HT1080 (cell line): ENCODE data around the gene BCAP29. TPM values are rescaled to one million over a fixed set of nuclear protein-coding genes. Genes with fewer than 3 reads are reported as not detected.

Experiments used
- DNase-seq: peaks from one replicate; pipeline ENCODE4 v3.0.0-alpha.2; 2015; ENCODE audit warnings: low read depth
- total RNA-seq: library from RNA; depleted of rRNA; stranded (reverse); fragments of >200 nt; shearing (Covaris generic); gene quantifications from 2 replicates; pipeline ENCODE4 v1.2.3, GENCODE V29; 2014

BCAP29 gene
- total RNA-seq, 1 experiment from 2014 or later = 70.1 TPM

- DNase-seq = no peak
Observed at GRCh38 chr7:107581387-107582013, 1.5 kb downstream of the BCAP29 start.

GRCh38 chr7:107582875-107583274, 2.8 kb downstream of the BCAP29 start:
- no peak for DNase-seq

GRCh38 chr7:107584716-107585115, 4.7 kb downstream of the BCAP29 start:
- DNase-seq = no peak

- DNase-seq = no peak
Observed at GRCh38 chr7:107588529-107589130, 8.6 kb downstream of the BCAP29 start.

- DNase-seq = no peak
Observed at GRCh38 chr7:107591421-107591820, 11.4 kb downstream of the BCAP29 start.

GRCh38 chr7:107592361-107593024, 12.4 kb downstream of the BCAP29 start:
- no peak for DNase-seq

- no peak for DNase-seq
Observed at GRCh38 chr7:107593025-107593410, 13.0 kb downstream of the BCAP29 start.

- peak; percentile 99 for DNase-seq
Observed at GRCh38 chr7:107594961-107595737, 15.1 kb downstream of the BCAP29 start.

- DNase-seq = no peak
Observed at GRCh38 chr7:107596881-107597581, 17.0 kb downstream of the BCAP29 start.

- no peak for DNase-seq
Observed at GRCh38 chr7:107597582-107597916, 17.5 kb downstream of the BCAP29 start.

GRCh38 chr7:107597953-107598352, 17.9 kb downstream of the BCAP29 start:
- no peak for DNase-seq

- no peak for DNase-seq
Observed at GRCh38 chr7:107599262-107599661, 19.2 kb downstream of the BCAP29 start.

GRCh38 chr7:107600816-107601215, 20.8 kb downstream of the BCAP29 start:
- DNase-seq = no peak

- no peak for DNase-seq
Observed at GRCh38 chr7:107605218-107605815, 25.3 kb downstream of the BCAP29 start.

GRCh38 chr7:107606303-107606702, 26.3 kb downstream of the BCAP29 start:
- DNase-seq = no peak

GRCh38 chr7:107609811-107610261, 29.8 kb downstream of the BCAP29 start:
- DNase-seq = no peak

GRCh38 chr7:107610323-107610722, 30.3 kb downstream of the BCAP29 start:
- no peak for DNase-seq

- no peak for DNase-seq
Observed at GRCh38 chr7:107613439-107613838, 33.4 kb downstream of the BCAP29 start.

- no peak for DNase-seq
Observed at GRCh38 chr7:107613948-107614347, 33.9 kb downstream of the BCAP29 start.

GRCh38 chr7:107614425-107614824, 34.4 kb downstream of the BCAP29 start:
- DNase-seq = peak; percentile 44
